ENCODE results near the gene KCNAB2. TPM values are rescaled to one million over a fixed set of nuclear protein-coding genes. Genes with fewer than 3 reads are reported as not detected.
"Not testable (repeated sequence)": the region's sequence is repeated elsewhere in the genome, so short reads cannot be mapped to it uniquely, and the experiment has no call there.

Gene KCNAB2
- total RNA-seq, 2 donors from 2014 or later = 14.0 to 36.1 TPM

- ATAC-seq (ENCODE audit: insufficient number of reproducible peaks, low FRiP score, low read depth) = no peak
- H3K36me3 ChIP-seq = peaks cover 4% of the 10 kb centered on the region
- H3K27ac ChIP-seq = no peak overlapping the region
- no peak overlapping the region for H3K4me3 ChIP-seq
- no peak for TF ChIP-seq CTCF (IDR thresholded peaks at IDR 0.05)
- DNase-seq (ENCODE audit: low spot score) = no peak
- H3K27me3 ChIP-seq (replicated peaks; ENCODE audit: insufficient read depth) = no peaks in the 10 kb centered on the region
- no peaks in the 10 kb centered on the region for H3K4me1 ChIP-seq (ENCODE audit: control insufficient read depth in 1 of 2, low read depth in 2 of 2)
- no peaks in the 10 kb centered on the region for H3K9me3 ChIP-seq
Observed at GRCh38 chr1:6075748-6076147, 30.1 kb downstream of the KCNAB2 start.

GRCh38 chr1:6077061-6077460 lies 31.4 kb downstream of the KCNAB2 start:
- H3K4me3 ChIP-seq; DNase-seq (ENCODE audit: low spot score); ATAC-seq (ENCODE audit: insufficient number of reproducible peaks, low FRiP score, low read depth); H3K27ac ChIP-seq; H3K9me3 ChIP-seq; H3K27me3 ChIP-seq (replicated peaks; ENCODE audit: insufficient read depth); H3K4me1 ChIP-seq (ENCODE audit: control insufficient read depth in 1 of 2, low read depth in 2 of 2); H3K36me3 ChIP-seq: not testable (repeated sequence)

GRCh38 chr1:6077506-6077905 lies 31.8 kb downstream of the KCNAB2 start:
- H3K4me3 ChIP-seq = no peak overlapping the region
- no peaks in the 10 kb centered on the region for H3K4me1 ChIP-seq (ENCODE audit: control insufficient read depth in 1 of 2, low read depth in 2 of 2)
- TF ChIP-seq CTCF (IDR thresholded peaks at IDR 0.05) = no peak
- DNase-seq (ENCODE audit: low spot score) = no peak
- H3K27me3 ChIP-seq (replicated peaks; ENCODE audit: insufficient read depth) = no peaks in the 10 kb centered on the region
- no peaks in the 10 kb centered on the region for H3K9me3 ChIP-seq
- peaks cover 4% of the 10 kb centered on the region for H3K36me3 ChIP-seq
- H3K27ac ChIP-seq = no peak overlapping the region
- no peak for ATAC-seq (ENCODE audit: insufficient number of reproducible peaks, low FRiP score, low read depth)

- ATAC-seq (ENCODE audit: insufficient number of reproducible peaks, low FRiP score, low read depth) = no peak
- no peaks in the 10 kb centered on the region for H3K4me1 ChIP-seq (ENCODE audit: control insufficient read depth in 1 of 2, low read depth in 2 of 2)
Observed at GRCh38 chr1:6077919-6078318, 32.2 kb downstream of the KCNAB2 start.

GRCh38 chr1:6080469-6080868 lies 34.8 kb downstream of the KCNAB2 start:
- DNase-seq (ENCODE audit: low spot score) (no peak), ATAC-seq (ENCODE audit: insufficient number of reproducible peaks, low FRiP score, low read depth) (no peak)
- Histone ChIP-seq H3K9me3 (no peaks in the 10 kb centered on the region), H3K36me3 (no peaks in the 10 kb centered on the region), H3K27ac (no peak overlapping the region), H3K4me3 (no peak overlapping the region), H3K27me3 (replicated peaks; ENCODE audit: insufficient read depth) (no peaks in the 10 kb centered on the region), H3K4me1 (ENCODE audit: control insufficient read depth in 1 of 2, low read depth in 2 of 2) (no peaks in the 10 kb centered on the region)
- TF ChIP-seq CTCF (IDR thresholded peaks at IDR 0.05) = no peak

More at GRCh38 chr1:6077919-6078318, 32.2 kb downstream of the KCNAB2 start:
- no peaks in the 10 kb centered on the region for H3K9me3 ChIP-seq
- no peak for TF ChIP-seq CTCF (IDR thresholded peaks at IDR 0.05)
- H3K4me3 ChIP-seq = no peak overlapping the region
- H3K27me3 ChIP-seq (replicated peaks; ENCODE audit: insufficient read depth) = no peaks in the 10 kb centered on the region
- H3K27ac ChIP-seq = no peak overlapping the region
- DNase-seq (ENCODE audit: low spot score) = no peak
- peaks cover 4% of the 10 kb centered on the region for H3K36me3 ChIP-seq

- Histone ChIP-seq H3K27ac (no peak overlapping the region), H3K36me3 (no peaks in the 10 kb centered on the region), H3K9me3 (no peaks in the 10 kb centered on the region), H3K4me3 (no peak overlapping the region), H3K27me3 (replicated peaks; ENCODE audit: insufficient read depth) (no peaks in the 10 kb centered on the region), H3K4me1 (ENCODE audit: control insufficient read depth in 1 of 2, low read depth in 2 of 2) (no peaks in the 10 kb centered on the region)
- ATAC-seq (ENCODE audit: insufficient number of reproducible peaks, low FRiP score, low read depth) (no peak), DNase-seq (ENCODE audit: low spot score) (no peak)
- TF ChIP-seq CTCF (IDR thresholded peaks at IDR 0.05) = no peak
Observed at GRCh38 chr1:6081901-6082300, 36.2 kb downstream of the KCNAB2 start.

All from thoracic aorta (tissue), 2 donors.